Measurements from ENCODE around the gene CACNA2D3. TPM values are rescaled to one million over a fixed set of nuclear protein-coding genes. Genes with fewer than 3 reads are reported as not detected.

CACNA2D3 gene
- total RNA-seq, 4 donors from 2014 or later, result 0.83 to 5.0 (median 2.5) TPM

- no peak overlapping the region for H3K4me3 ChIP-seq
- H3K27me3 ChIP-seq, result no peaks in the 10 kb centered on the region
- no peaks in the 10 kb centered on the region for H3K36me3 ChIP-seq
- TF ChIP-seq POLR2A (IDR thresholded peaks at IDR 0.05), result no peak
- TF ChIP-seq, protein P1, sequence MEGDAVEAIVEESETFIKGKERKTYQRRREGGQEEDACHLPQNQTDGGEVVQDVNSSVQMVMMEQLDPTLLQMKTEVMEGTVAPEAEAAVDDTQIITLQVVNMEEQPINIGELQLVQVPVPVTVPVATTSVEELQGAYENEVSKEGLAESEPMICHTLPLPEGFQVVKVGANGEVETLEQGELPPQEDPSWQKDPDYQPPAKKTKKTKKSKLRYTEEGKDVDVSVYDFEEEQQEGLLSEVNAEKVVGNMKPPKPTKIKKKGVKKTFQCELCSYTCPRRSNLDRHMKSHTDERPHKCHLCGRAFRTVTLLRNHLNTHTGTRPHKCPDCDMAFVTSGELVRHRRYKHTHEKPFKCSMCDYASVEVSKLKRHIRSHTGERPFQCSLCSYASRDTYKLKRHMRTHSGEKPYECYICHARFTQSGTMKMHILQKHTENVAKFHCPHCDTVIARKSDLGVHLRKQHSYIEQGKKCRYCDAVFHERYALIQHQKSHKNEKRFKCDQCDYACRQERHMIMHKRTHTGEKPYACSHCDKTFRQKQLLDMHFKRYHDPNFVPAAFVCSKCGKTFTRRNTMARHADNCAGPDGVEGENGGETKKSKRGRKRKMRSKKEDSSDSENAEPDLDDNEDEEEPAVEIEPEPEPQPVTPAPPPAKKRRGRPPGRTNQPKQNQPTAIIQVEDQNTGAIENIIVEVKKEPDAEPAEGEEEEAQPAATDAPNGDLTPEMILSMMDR (IDR thresholded peaks at IDR 0.05), result no peak
- no peak for DNase-seq
- H3K27ac ChIP-seq, result no peak overlapping the region
- no peaks in the 10 kb centered on the region for H3K4me1 ChIP-seq
- intact Hi-C loops (cut with DNase I; ENCODE audit: low total_unique reads), result no loop called here
- H3K9me3 ChIP-seq, result no peaks in the 10 kb centered on the region
Observed at GRCh38 chr3:54527521-54527920, 405.2 kb downstream of the CACNA2D3 start.

DNA sequence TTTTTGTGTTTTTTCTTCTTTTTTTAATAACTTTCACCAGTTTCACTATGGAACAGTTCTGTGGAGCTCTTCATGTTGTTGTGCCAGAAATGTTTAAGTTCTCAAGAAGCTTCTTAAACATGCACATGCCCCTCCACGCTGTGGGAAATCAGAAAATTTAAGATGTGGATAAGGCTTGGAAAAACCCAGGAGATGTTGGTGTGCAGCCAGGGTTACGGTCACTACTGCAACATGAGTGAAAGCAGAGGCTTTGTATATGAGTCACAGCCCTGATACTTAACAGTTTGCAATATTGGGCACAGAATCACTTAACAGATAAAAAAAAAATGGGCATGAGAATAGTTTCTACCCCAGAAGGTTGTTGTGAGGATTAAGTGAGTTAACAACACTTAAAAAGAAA, 405.6 kb downstream of the CACNA2D3 start:
- Histone ChIP-seq H3K9me3 (no peaks in the 10 kb centered on the region), H3K36me3 (no peaks in the 10 kb centered on the region), H3K4me1 (no peaks in the 10 kb centered on the region), H3K27me3 (no peaks in the 10 kb centered on the region), H3K4me3 (no peak overlapping the region), H3K27ac (no peak overlapping the region)
- DNase-seq, result no peak
- intact Hi-C loops (cut with DNase I; ENCODE audit: low total_unique reads), result no loop called here
- TF ChIP-seq, protein P1 (IDR thresholded peaks at IDR 0.05), result no peak
- TF ChIP-seq POLR2A (IDR thresholded peaks at IDR 0.05), result no peak

- no peaks in the 10 kb centered on the region for H3K9me3 ChIP-seq
- no peaks in the 10 kb centered on the region for H3K36me3 ChIP-seq
- H3K27ac ChIP-seq, result no peak overlapping the region
- intact Hi-C loops (cut with DNase I; ENCODE audit: low total_unique reads), result no loop called here
- no peaks in the 10 kb centered on the region for H3K27me3 ChIP-seq
- no peaks in the 10 kb centered on the region for H3K4me1 ChIP-seq
- no peak overlapping the region for H3K4me3 ChIP-seq
- TF ChIP-seq POLR2A (IDR thresholded peaks at IDR 0.05), result no peak
- TF ChIP-seq, protein P1 (IDR thresholded peaks at IDR 0.05), result no peak
- no peak for DNase-seq
Observed at GRCh38 chr3:54528668-54529067, 406.3 kb downstream of the CACNA2D3 start.

GRCh38 chr3:54530091-54530490, 407.7 kb downstream of the CACNA2D3 start:
- Histone ChIP-seq H3K9me3 (no peaks in the 10 kb centered on the region), H3K4me1 (no peaks in the 10 kb centered on the region), H3K27ac (no peak overlapping the region), H3K4me3 (no peak overlapping the region), H3K36me3 (no peaks in the 10 kb centered on the region), H3K27me3 (no peaks in the 10 kb centered on the region)
- intact Hi-C loops (cut with DNase I; ENCODE audit: low total_unique reads), result no loop called here
- no peak for DNase-seq
- TF ChIP-seq POLR2A (IDR thresholded peaks at IDR 0.05), result no peak
- TF ChIP-seq, protein P1 (IDR thresholded peaks at IDR 0.05), result no peak

- Histone ChIP-seq H3K4me1 (no peaks in the 10 kb centered on the region), H3K4me3 (no peak overlapping the region), H3K27ac (no peak overlapping the region), H3K9me3 (no peaks in the 10 kb centered on the region), H3K36me3 (no peaks in the 10 kb centered on the region), H3K27me3 (no peaks in the 10 kb centered on the region)
- no peak for TF ChIP-seq POLR2A (IDR thresholded peaks at IDR 0.05)
- TF ChIP-seq, protein P1 (IDR thresholded peaks at IDR 0.05), result no peak
- intact Hi-C loops (cut with DNase I; ENCODE audit: low total_unique reads), result no loop called here
- DNase-seq, result no peak
Observed at GRCh38 chr3:54530944-54531343, 408.6 kb downstream of the CACNA2D3 start.

Data from uterus (tissue), 4 donors.